ENCODE measurements around the gene SRBD1. TPM values are rescaled to one million over a fixed set of nuclear protein-coding genes. Genes with fewer than 3 reads are reported as not detected.

SRBD1 gene
- total and polyA plus RNA-seq, 2 experiments from 2014 or later = 8.1 to 19.2 TPM

- 89 to 91% methylated on average over 2 of the region's 2 CpGs for WGBS, 2 experiments (ENCODE audit: low coverage in 1 of 2, low lambda C conversion rate in 2 of 2, missing lambda C conversion rate in 2 of 2)
- peaks cover 7% of the 10 kb centered on the region; the same call in 1 of the 2 replicates for H3K4me1 ChIP-seq (ENCODE audit: insufficient read depth)
- no peaks in the 10 kb centered on the region for H4K20me1 ChIP-seq (ENCODE audit: insufficient read depth)
- H3F3A ChIP-seq (ENCODE audit: insufficient read depth) = 0 out of 2 replicates have a peak, but pooled peaks cover 7% of the 10 kb centered on the region
- no peaks in the 10 kb centered on the region for H3K9me2 ChIP-seq (ENCODE audit: insufficient read depth)
- no peak overlapping the region for H3K27ac ChIP-seq
- no peaks in the 10 kb centered on the region for H3K79me2 ChIP-seq (ENCODE audit: insufficient read depth)
- no peak overlapping the region for H3K4me2 ChIP-seq (ENCODE audit: unreplicated experiment)
- H3K27me3 ChIP-seq (replicated peaks; ENCODE audit: insufficient read depth) = no peaks in the 10 kb centered on the region
- in situ Hi-C loops (cut with MboI) = no loop called here
- DNase-seq = peak; percentile 58
- H3K9ac ChIP-seq = no peak overlapping the region
- H2AFZ ChIP-seq = no peak overlapping the region
- no peak overlapping the region for H3K4me3 ChIP-seq
- TF ChIP-seq EZH2 (IDR thresholded peaks at IDR 0.05; ENCODE audit: insufficient read depth, poor library complexity, severe bottlenecking) = no peak
- H3K36me3 ChIP-seq (ENCODE audit: low read depth) = no peaks in the 10 kb centered on the region
- no peaks in the 10 kb centered on the region for H3K9me3 ChIP-seq (ENCODE audit: low read depth)
Measured at GRCh38 chr2:45497355-45497754, 113.7 kb downstream of the SRBD1 start.

- H3K4me1 ChIP-seq (ENCODE audit: insufficient read depth) = peaks cover 7% of the 10 kb centered on the region; the same call in 1 of the 2 replicates
- no peak overlapping the region for H3K9ac ChIP-seq
- in situ Hi-C loops (cut with MboI) = no loop called here
Measured at GRCh38 chr2:45496869-45497268, 114.2 kb downstream of the SRBD1 start.

DNA sequence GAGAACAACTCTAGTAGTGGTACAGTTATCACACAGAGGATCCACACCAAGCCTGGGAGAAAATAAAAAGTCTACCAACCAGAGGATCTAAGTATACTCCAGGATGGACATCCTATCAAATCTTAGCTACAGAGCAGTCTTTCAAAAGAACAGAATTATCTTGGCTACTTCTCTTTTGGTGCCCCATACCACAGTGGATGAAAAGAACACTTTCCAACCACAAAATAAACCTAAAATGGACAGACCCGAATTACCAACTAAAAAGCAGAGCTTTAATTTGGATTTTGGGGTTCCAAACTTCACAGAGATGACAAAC, 116.1 kb downstream of the SRBD1 start:
- H3K27ac ChIP-seq = no peak overlapping the region
- no peaks in the 10 kb centered on the region for H3K9me2 ChIP-seq (ENCODE audit: insufficient read depth)
- no peaks in the 10 kb centered on the region for H3K9me3 ChIP-seq (ENCODE audit: low read depth)
- TF ChIP-seq EZH2phosphoT487 (IDR thresholded peaks at IDR 0.05; ENCODE audit: insufficient read depth, low read depth) (no peak), EZH2 (IDR thresholded peaks at IDR 0.05; ENCODE audit: insufficient read depth, poor library complexity, severe bottlenecking) (no peak)
- H3K4me3 ChIP-seq = no peak overlapping the region
- 9 to 13% methylated on average over 1 of the region's 1 CpG for WGBS, 2 experiments (ENCODE audit: low coverage in 1 of 2, low lambda C conversion rate in 2 of 2, missing lambda C conversion rate in 2 of 2)
- no peaks in the 10 kb centered on the region for H3K27me3 ChIP-seq (replicated peaks; ENCODE audit: insufficient read depth)
- no peaks in the 10 kb centered on the region for H3K79me2 ChIP-seq (ENCODE audit: insufficient read depth)
- 0 out of 2 replicates have a peak, but pooled peaks cover 7% of the 10 kb centered on the region for H3F3A ChIP-seq (ENCODE audit: insufficient read depth)
- in situ Hi-C loops (cut with MboI) = loop anchor here (5.0 kb wide), 1 partner anchor 513 kb away; no protein-coding TSS in a partner anchor
- H4K20me1 ChIP-seq (ENCODE audit: insufficient read depth) = no peaks in the 10 kb centered on the region
- H3K4me2 ChIP-seq (ENCODE audit: unreplicated experiment) = no peak overlapping the region
- DNase-seq = no peak
- no peak overlapping the region for H3K9ac ChIP-seq
- H3K36me3 ChIP-seq (ENCODE audit: low read depth) = no peaks in the 10 kb centered on the region
- peaks cover 7% of the 10 kb centered on the region; the same call in 1 of the 2 replicates for H3K4me1 ChIP-seq (ENCODE audit: insufficient read depth)
- H2AFZ ChIP-seq = no peak overlapping the region

More at GRCh38 chr2:45496869-45497268, 114.2 kb downstream of the SRBD1 start:
- H3K27ac ChIP-seq = no peak overlapping the region
- no peaks in the 10 kb centered on the region for H3K9me2 ChIP-seq (ENCODE audit: insufficient read depth)
- no peaks in the 10 kb centered on the region for H3K79me2 ChIP-seq (ENCODE audit: insufficient read depth)
- H3K9me3 ChIP-seq (ENCODE audit: low read depth) = no peaks in the 10 kb centered on the region
- no peak overlapping the region for H3K4me3 ChIP-seq
- 0 out of 2 replicates have a peak, but pooled peaks cover 7% of the 10 kb centered on the region for H3F3A ChIP-seq (ENCODE audit: insufficient read depth)
- no peak overlapping the region for H2AFZ ChIP-seq
- H4K20me1 ChIP-seq (ENCODE audit: insufficient read depth) = no peaks in the 10 kb centered on the region
- H3K36me3 ChIP-seq (ENCODE audit: low read depth) = no peaks in the 10 kb centered on the region
- TF ChIP-seq EZH2phosphoT487 (IDR thresholded peaks at IDR 0.05; ENCODE audit: insufficient read depth, low read depth) = no peak
- no peak for TF ChIP-seq EZH2 (IDR thresholded peaks at IDR 0.05; ENCODE audit: insufficient read depth, poor library complexity, severe bottlenecking)
- 92 to 93% methylated on average over 2 of the region's 2 CpGs for WGBS, 2 experiments (ENCODE audit: low coverage in 1 of 2, low lambda C conversion rate in 2 of 2, missing lambda C conversion rate in 2 of 2)
- H3K4me2 ChIP-seq (ENCODE audit: unreplicated experiment) = no peak overlapping the region
- no peaks in the 10 kb centered on the region for H3K27me3 ChIP-seq (replicated peaks; ENCODE audit: insufficient read depth)
- no peak for DNase-seq

DNA sequence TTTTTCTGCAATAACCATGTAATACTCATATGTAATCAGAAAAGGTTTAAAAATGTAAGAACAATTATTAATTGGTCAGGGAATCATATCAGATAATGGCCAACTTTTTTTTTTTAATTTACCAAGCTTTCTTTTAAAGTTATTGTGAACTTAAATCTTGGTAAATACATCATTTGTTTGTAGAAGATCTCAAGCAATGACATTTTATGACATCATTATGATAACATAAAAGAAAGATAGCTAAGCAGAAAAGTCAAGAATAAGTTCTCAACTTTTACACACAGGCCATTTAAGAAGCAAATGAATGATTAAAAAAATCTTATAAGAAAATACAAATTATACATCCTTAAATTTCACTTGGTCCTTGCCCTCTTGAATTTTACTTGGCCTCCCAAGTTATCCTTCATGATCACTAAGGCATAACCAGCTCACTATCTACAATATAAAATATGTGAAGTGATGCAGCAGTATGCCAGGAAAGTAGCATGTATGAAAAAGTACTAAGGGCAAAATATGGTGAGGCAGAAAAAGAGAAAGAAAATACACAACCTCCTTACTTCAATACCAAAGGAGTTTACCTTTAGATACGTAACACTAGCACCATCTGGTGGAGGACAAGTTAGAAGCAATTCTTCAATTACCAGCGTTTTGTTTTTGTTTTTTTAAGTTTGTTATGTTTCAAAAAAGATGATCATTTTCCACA, 116.6 kb downstream of the SRBD1 start:
- H3K4me2 ChIP-seq (ENCODE audit: unreplicated experiment) = no peak overlapping the region
- no peaks in the 10 kb centered on the region for H3K27me3 ChIP-seq (replicated peaks; ENCODE audit: insufficient read depth)
- no peaks in the 10 kb centered on the region for H3K36me3 ChIP-seq (ENCODE audit: low read depth)
- TF ChIP-seq EZH2 (IDR thresholded peaks at IDR 0.05; ENCODE audit: insufficient read depth, poor library complexity, severe bottlenecking) = no peak
- TF ChIP-seq EZH2phosphoT487 (IDR thresholded peaks at IDR 0.05; ENCODE audit: insufficient read depth, low read depth) = no peak
- no peak overlapping the region for H3K4me3 ChIP-seq
- WGBS, 2 experiments (ENCODE audit: low coverage in 1 of 2, low lambda C conversion rate in 2 of 2, missing lambda C conversion rate in 2 of 2) = 0 to 1% methylated on average over 2 of the region's 2 CpGs
- peaks cover 7% of the 10 kb centered on the region; the same call in 1 of the 2 replicates for H3K4me1 ChIP-seq (ENCODE audit: insufficient read depth)
- H3F3A ChIP-seq (ENCODE audit: insufficient read depth) = 0 out of 2 replicates have a peak, but pooled peaks cover 7% of the 10 kb centered on the region
- no peak overlapping the region for H2AFZ ChIP-seq
- H3K9me2 ChIP-seq (ENCODE audit: insufficient read depth) = no peaks in the 10 kb centered on the region
- H3K27ac ChIP-seq = no peak overlapping the region
- in situ Hi-C loops (cut with MboI) = loop anchor here (5.0 kb wide), 1 partner anchor 512 kb away; no protein-coding TSS in a partner anchor
- no peak overlapping the region for H3K9ac ChIP-seq
- H3K79me2 ChIP-seq (ENCODE audit: insufficient read depth) = no peaks in the 10 kb centered on the region
- no peaks in the 10 kb centered on the region for H3K9me3 ChIP-seq (ENCODE audit: low read depth)
- DNase-seq = peak; percentile 81
- no peaks in the 10 kb centered on the region for H4K20me1 ChIP-seq (ENCODE audit: insufficient read depth)
